Neuronal stem cell (in vitro differentiated cells): ENCODE data around the gene C14orf132.

Experiments used
- DNase-seq: peaks from one replicate; pipeline ENCODE4 v3.0.0-alpha.2; 2013; ENCODE audit warnings: low spot score
- H2AFZ ChIP-seq: one replicate; pipeline ENCODE4 v1.6.1; 2013; ENCODE audit warnings: mild to moderate bottlenecking, low read length, inconsistent platforms
- H2AK5ac ChIP-seq: 2 replicates; pipeline ENCODE4 v1.6.1; 2013; ENCODE audit warnings: low read depth, mild to moderate bottlenecking, inconsistent platforms, low read length, moderate library complexity, mixed read lengths
- H2BK120ac ChIP-seq: 2 replicates; pipeline ENCODE4 v1.6.1; 2013; ENCODE audit warnings: low read depth, mild to moderate bottlenecking, inconsistent platforms, low read length, moderate library complexity, mixed read lengths
- H2BK12ac ChIP-seq: one replicate; pipeline ENCODE4 v1.6.1; 2013; ENCODE audit warnings: low read length, inconsistent platforms
- H2BK15ac ChIP-seq: 2 replicates; pipeline ENCODE4 v1.6.1; 2013; ENCODE audit warnings: mild to moderate bottlenecking, low read length, inconsistent platforms, mixed read lengths
- H2BK5ac ChIP-seq: one replicate; pipeline ENCODE4 v1.6.1; 2013; ENCODE audit warnings: inconsistent platforms, mild to moderate bottlenecking, low read length, moderate library complexity
- H3K14ac ChIP-seq: one replicate; pipeline ENCODE4 v1.6.1; 2013; ENCODE audit warnings: low read length, inconsistent platforms
- H3K18ac ChIP-seq: 2 replicates; pipeline ENCODE4 v1.6.1; 2013; ENCODE audit warnings: low read length, inconsistent platforms
- H3K23ac ChIP-seq: 2 replicates; pipeline ENCODE4 v1.6.1; 2013; ENCODE audit warnings: low read depth, mild to moderate bottlenecking, mixed read lengths, low read length, inconsistent platforms; ENCODE audit not compliant: poor library complexity
- H3K27ac ChIP-seq: replicated peaks from 3 replicates; pipeline ENCODE4 v1.5.1; 2013; ENCODE audit warnings: low read length, inconsistent platforms
- H3K27me3 ChIP-seq, 3 experiments: 2 replicates each; pipeline ENCODE4 v1.6.1; 2013; ENCODE audit warnings: low read length in 3 of 3, mild to moderate bottlenecking in 2 of 3, inconsistent platforms in 1 of 3, low read depth in 1 of 3, mixed read lengths in 1 of 3, moderate library complexity in 1 of 3; ENCODE audit not compliant: control insufficient read depth in 3 of 3, insufficient read depth in 3 of 3
- H3K36me3 ChIP-seq, 2 donors: replicated peaks in 1 of 2; 2 replicates each; pipeline ENCODE4 v1.6.1; 2013; ENCODE audit warnings: low read length in 2 of 2; ENCODE audit not compliant: control insufficient read depth in 2 of 2, insufficient read depth in 2 of 2
- H3K4ac ChIP-seq: 2 replicates; pipeline ENCODE4 v1.6.1; 2013; ENCODE audit warnings: inconsistent platforms, mild to moderate bottlenecking, low read length, moderate library complexity
- H3K4me1 ChIP-seq, 2 donors: 1 replicate in 1 of 2; 2 replicates in 1 of 2; pipeline ENCODE4 v1.6.1; 2013; ENCODE audit warnings: low read length in 2 of 2, low read depth in 1 of 2; ENCODE audit not compliant: control insufficient read depth in 2 of 2, insufficient read depth in 1 of 2
- H3K4me2 ChIP-seq: one replicate; pipeline ENCODE4 v1.6.1; 2013; ENCODE audit warnings: mild to moderate bottlenecking, low read length, inconsistent platforms; ENCODE audit not compliant: insufficient read depth, poor library complexity, severe bottlenecking
- H3K4me3 ChIP-seq, 2 donors: 2 replicates each; pipeline ENCODE4 v1.5.1; 2013; ENCODE audit warnings: low read length in 2 of 2, mild to moderate bottlenecking in 2 of 2, inconsistent platforms in 1 of 2, moderate library complexity in 1 of 2
- H3K79me1 ChIP-seq: one replicate; pipeline ENCODE4 v1.6.1; 2013; ENCODE audit warnings: low read depth, mild to moderate bottlenecking, inconsistent platforms, low read length, moderate library complexity
- H3K9ac ChIP-seq: one replicate; pipeline ENCODE4 v1.6.1; 2013; ENCODE audit warnings: mild to moderate bottlenecking, low read depth, low read length, inconsistent platforms; ENCODE audit not compliant: poor library complexity
- H3K9me3 ChIP-seq, 2 donors: replicated peaks in 1 of 2; 2 replicates each; pipeline versions ENCODE3 to v1.6.1; 2013; ENCODE audit warnings: low read length in 2 of 2, mild to moderate bottlenecking in 2 of 2, inconsistent platforms in 1 of 2, low read depth in 1 of 2, mixed read lengths in 1 of 2, moderate library complexity in 1 of 2; ENCODE audit not compliant: control insufficient read depth in 2 of 2, insufficient read depth in 1 of 2
- H4K8ac ChIP-seq: one replicate; pipeline ENCODE4 v1.6.1; 2013; ENCODE audit warnings: low read depth, mild to moderate bottlenecking, inconsistent platforms, low read length, moderate library complexity
- H4K91ac ChIP-seq: one replicate; pipeline ENCODE4 v1.6.1; 2013; ENCODE audit warnings: low read length, low read depth, mild to moderate bottlenecking, inconsistent platforms; ENCODE audit not compliant: poor library complexity
- WGBS, 2 donors: extraction: QIAGEN DNeasy Blood & Tissue Kit; methylation state at CpG; one replicate each; pipeline ENCODE4 v1.1.7; 2013; ENCODE audit warnings: missing lambda C conversion rate in 2 of 2, mixed read lengths in 1 of 2; ENCODE audit not compliant: insufficient read length in 2 of 2, insufficient replicate concordance in 1 of 2; ENCODE audit errors: extremely low coverage in 2 of 2; 5-methylcytosine and 5-hydroxymethylcytosine counted together

The C14orf132 gene

DNA sequence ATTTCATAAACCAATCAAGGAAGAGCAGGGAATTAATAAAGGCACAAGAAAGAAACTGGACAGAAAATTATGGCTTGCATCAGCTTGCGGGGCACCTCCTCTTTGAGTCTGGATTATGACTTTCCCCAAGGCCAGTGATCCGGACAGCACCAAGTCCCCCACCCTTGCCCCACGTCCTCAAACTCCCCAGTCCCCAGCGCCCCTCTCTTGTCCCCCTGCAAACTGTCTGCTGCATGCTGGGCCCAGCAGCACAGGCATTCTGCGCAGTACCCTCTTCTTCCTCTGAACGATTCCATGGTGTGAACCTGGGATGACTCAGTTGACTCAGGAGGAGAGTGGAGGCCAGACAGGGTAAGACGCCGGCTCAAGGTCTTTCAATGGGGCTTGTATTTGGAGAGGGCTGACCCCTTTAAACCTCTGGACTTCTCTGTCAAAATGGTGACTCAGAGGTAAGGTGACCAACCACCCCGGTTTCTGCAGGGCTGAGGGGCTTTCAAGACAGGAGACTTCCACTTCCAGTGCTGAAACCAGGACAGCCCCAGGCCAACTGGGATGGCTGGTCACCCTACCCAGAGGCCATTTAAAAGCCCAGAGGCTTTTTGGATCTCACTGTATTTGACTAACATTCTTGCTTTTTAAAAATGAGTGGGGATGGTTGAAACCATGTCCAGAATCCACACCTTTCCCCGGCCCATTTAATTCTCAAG lies 13.5 kb downstream of the C14orf132 start:
- no peak overlapping the region for H2BK120ac ChIP-seq
- H3K23ac ChIP-seq = no peak overlapping the region
- H3K18ac ChIP-seq = no peak overlapping the region
- H4K8ac ChIP-seq = no peak overlapping the region
- no CpG with 5 or more reads among the region's 10 CpGs for WGBS, 2 donors
- no peak overlapping the region for H2AFZ ChIP-seq
- H3K4me2 ChIP-seq = no peak overlapping the region
- H4K91ac ChIP-seq = no peak overlapping the region
- peaks cover 0 to 12% of the 10 kb centered on the region in 2 donors for H3K4me1 ChIP-seq
- no peak overlapping the region for H3K14ac ChIP-seq
- H3K27ac ChIP-seq = no peak overlapping the region
- H3K9me3 ChIP-seq = no peaks in the 10 kb centered on the region
- H3K9ac ChIP-seq = no peak overlapping the region
- no peak overlapping the region for H2BK12ac ChIP-seq
- DNase-seq = no peak
- no peaks in the 10 kb centered on the region for H3K79me1 ChIP-seq
- H2AK5ac ChIP-seq = no peak overlapping the region
- H3K4me3 ChIP-seq = no peak overlapping the region
- H2BK5ac ChIP-seq = no peak overlapping the region
- peaks cover 0 to 39% of the 10 kb centered on the region in 2 donors for H3K36me3 ChIP-seq
- no peaks in the 10 kb centered on the region for H3K27me3 ChIP-seq
- H2BK15ac ChIP-seq = no peak overlapping the region
- H3K4ac ChIP-seq = no peak overlapping the region

GRCh38 chr14:96053248-96053599 lies 14.1 kb downstream of the C14orf132 start:
- no peaks in the 10 kb centered on the region for H3K79me1 ChIP-seq
- no peak overlapping the region for H4K91ac ChIP-seq
- no peak for DNase-seq
- no peak overlapping the region for H3K23ac ChIP-seq
- H2AK5ac ChIP-seq = no peak overlapping the region
- no peak overlapping the region for H3K4ac ChIP-seq
- no peak overlapping the region for H2BK12ac ChIP-seq
- no peak overlapping the region for H2BK120ac ChIP-seq
- H3K36me3 ChIP-seq = peaks cover 0 to 40% of the 10 kb centered on the region in 2 donors
- no peaks in the 10 kb centered on the region for H3K27me3 ChIP-seq
- H2BK15ac ChIP-seq = no peak overlapping the region
- H2AFZ ChIP-seq = no peak overlapping the region
- no peaks in the 10 kb centered on the region for H3K9me3 ChIP-seq
- no peak overlapping the region for H3K4me3 ChIP-seq
- no peak overlapping the region for H3K14ac ChIP-seq
- H2BK5ac ChIP-seq = no peak overlapping the region
- H3K4me2 ChIP-seq = no peak overlapping the region
- no peak overlapping the region for H3K9ac ChIP-seq
- H3K4me1 ChIP-seq = peaks cover 0 to 12% of the 10 kb centered on the region in 2 donors
- WGBS, 2 donors = no CpG with 5 or more reads among the region's 5 CpGs
- H3K27ac ChIP-seq = no peak overlapping the region
- peak overlapping the region; percentile 71 for H3K18ac ChIP-seq
- no peak overlapping the region for H4K8ac ChIP-seq

GRCh38 chr14:96053600-96054381 lies 14.6 kb downstream of the C14orf132 start:
- Histone ChIP-seq H3K79me1 (no peaks in the 10 kb centered on the region), H3K4me3 (no peak overlapping the region), H3K23ac (no peak overlapping the region), H3K18ac (peak overlapping the region; percentile 71), H2AK5ac (peak overlapping the region; percentile 67), H3K4ac (no peak overlapping the region), H3K9ac (no peak overlapping the region), H4K8ac (no peak overlapping the region), H3K14ac (no peak overlapping the region), H2BK12ac (no peak overlapping the region), H4K91ac (no peak overlapping the region), H3K4me2 (no peak overlapping the region), H3K4me1 (peaks cover 0 to 12% of the 10 kb centered on the region in 2 donors), H3K9me3 (no peaks in the 10 kb centered on the region), H3K27ac (no peak overlapping the region), H3K36me3 (peaks cover 0 to 43% of the 10 kb centered on the region in 2 donors), H2BK120ac (no peak overlapping the region), H3K27me3 (no peaks in the 10 kb centered on the region), H2BK5ac (no peak overlapping the region), H2BK15ac (no peak overlapping the region), H2AFZ (no peak overlapping the region)
- no CpG with 5 or more reads among the region's 13 CpGs for WGBS, 2 donors
- DNase-seq = no peak

GRCh38 chr14:96054661-96055060 lies 15.5 kb downstream of the C14orf132 start:
- Histone ChIP-seq H4K8ac (no peak overlapping the region), H3K9me3 (no peaks in the 10 kb centered on the region), H4K91ac (no peak overlapping the region), H3K36me3 (peaks cover 0 to 43% of the 10 kb centered on the region in 2 donors), H2BK120ac (no peak overlapping the region), H3K23ac (no peak overlapping the region), H3K18ac (no peak overlapping the region), H2AK5ac (no peak overlapping the region), H3K4ac (no peak overlapping the region), H2BK15ac (no peak overlapping the region), H3K27me3 (no peaks in the 10 kb centered on the region), H3K27ac (no peak overlapping the region), H3K4me1 (peaks cover 0 to 12% of the 10 kb centered on the region in 2 donors), H3K9ac (no peak overlapping the region), H3K14ac (no peak overlapping the region), H2BK12ac (no peak overlapping the region), H2BK5ac (no peak overlapping the region), H3K4me3 (no peak overlapping the region), H3K4me2 (no peak overlapping the region), H3K79me1 (no peaks in the 10 kb centered on the region), H2AFZ (no peak overlapping the region)
- WGBS, 2 donors = no CpG with 5 or more reads among the region's 2 CpGs
- DNase-seq = no peak
